ENCODE measurements around the gene CRTAC1.

GRCh38 chr10:97931041-97931440, 99.4 kb downstream of the CRTAC1 start:
- TF ChIP-seq POLR2AphosphoS5 (IDR thresholded peaks at IDR 0.05) (no peak), CTCF (IDR thresholded peaks at IDR 0.05) (no peak), EP300 (IDR thresholded peaks at IDR 0.05) (no peak)
